Esophagus squamous epithelium (tissue), 4 donors: ENCODE measurements around the gene COX5A.

Experiments used
- CTCF ChIP-seq, 6 experiments: fragments of 450-650 bp in 4 of 6; fragments of 200-600 bp in 2 of 6; sonication (generic) in 2 of 6; IDR thresholded peaks; one replicate each; pipeline ENCODE4 v1.5.1; 2016 to 2019; ENCODE audit warnings: antibody characterized with exemption in 6 of 6, mild to moderate bottlenecking in 4 of 6, moderate library complexity in 4 of 6
- POLR2A ChIP-seq, 4 donors: fragments of 450-650 bp; IDR thresholded peaks; one replicate each; pipeline ENCODE4 v1.6.1; 2017; ENCODE audit warnings: antibody characterized with exemption in 4 of 4, mild to moderate bottlenecking in 4 of 4, moderate library complexity in 3 of 4

GRCh38 chr15:74893627-74894026, 44.2 kb downstream of the COX5A start:
- TF ChIP-seq POLR2A (IDR thresholded peaks at IDR 0.05) (peak in 1 of 4 donors; percentile 13), CTCF (IDR thresholded peaks at IDR 0.05) (no peak)
